Stimulated activated CD4-positive, alpha-beta T cell treated with anti-CD3 and anti-CD28 coated beads, Interleukin-15, amount 100 ng/mL, for 1 hour (primary cell): ENCODE data around the gene NCAPH2.
"Not testable (repeated sequence)": the region's sequence is repeated elsewhere in the genome, so short reads cannot be mapped to it uniquely, and the experiment has no call there.

Source experiments
- DNase-seq, 2 donors: peaks; one replicate each; pipeline ENCODE4 v3.0.0-alpha.2; 2020; ENCODE audit warnings: low read depth in 1 of 2, low spot score in 1 of 2

The NCAPH2 gene

GRCh38 chr22:50529416-50529896 is 21.4 kb downstream of the NCAPH2 start:
- no peak for DNase-seq

DNA sequence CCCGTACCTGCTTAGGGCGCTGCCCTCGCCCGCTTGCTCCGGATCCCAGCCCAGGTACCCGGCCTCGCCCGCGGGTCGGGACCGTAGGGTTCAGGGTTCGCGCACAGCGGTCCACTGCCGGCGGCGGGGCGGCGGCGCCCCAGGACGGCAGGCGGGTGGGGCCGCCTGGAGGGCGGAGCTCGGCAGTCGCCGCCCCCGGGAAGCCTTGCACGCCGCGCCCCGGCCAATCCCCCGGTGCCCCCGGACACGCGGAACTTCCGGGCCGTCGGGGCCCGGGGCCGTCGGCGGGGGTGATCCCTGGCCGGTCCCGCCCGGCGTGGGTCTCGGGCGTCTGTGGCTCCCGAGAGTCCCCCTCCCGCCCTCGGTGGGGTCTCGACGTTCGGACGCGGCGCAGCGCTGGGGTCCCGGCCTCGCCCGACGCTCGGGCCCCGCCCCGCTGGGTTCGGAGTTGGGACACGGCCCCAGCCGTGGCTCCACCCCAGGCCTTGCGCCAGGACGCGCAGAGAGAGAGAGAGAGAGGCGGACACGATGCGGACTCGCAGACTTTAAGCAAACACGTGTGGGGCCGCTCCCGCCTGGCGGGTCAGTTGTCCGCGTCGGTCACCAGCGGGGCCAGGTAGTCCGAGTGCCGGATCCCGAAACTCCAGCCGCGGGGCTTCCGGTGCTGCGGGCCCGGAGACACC is 22.0 kb downstream of the NCAPH2 start, which contains the start of gene TYMP:
Gene TYMP, minus strand, starts transcription at position 116 of the 683 bp plus-strand sequence. CDS start 303 bp downstream, outside the sequence.
- peak; percentile 54 to 64 for DNase-seq

GRCh38 chr22:50530580-50530876 is 22.5 kb downstream of the NCAPH2 start:
- DNase-seq = no peak

DNA sequence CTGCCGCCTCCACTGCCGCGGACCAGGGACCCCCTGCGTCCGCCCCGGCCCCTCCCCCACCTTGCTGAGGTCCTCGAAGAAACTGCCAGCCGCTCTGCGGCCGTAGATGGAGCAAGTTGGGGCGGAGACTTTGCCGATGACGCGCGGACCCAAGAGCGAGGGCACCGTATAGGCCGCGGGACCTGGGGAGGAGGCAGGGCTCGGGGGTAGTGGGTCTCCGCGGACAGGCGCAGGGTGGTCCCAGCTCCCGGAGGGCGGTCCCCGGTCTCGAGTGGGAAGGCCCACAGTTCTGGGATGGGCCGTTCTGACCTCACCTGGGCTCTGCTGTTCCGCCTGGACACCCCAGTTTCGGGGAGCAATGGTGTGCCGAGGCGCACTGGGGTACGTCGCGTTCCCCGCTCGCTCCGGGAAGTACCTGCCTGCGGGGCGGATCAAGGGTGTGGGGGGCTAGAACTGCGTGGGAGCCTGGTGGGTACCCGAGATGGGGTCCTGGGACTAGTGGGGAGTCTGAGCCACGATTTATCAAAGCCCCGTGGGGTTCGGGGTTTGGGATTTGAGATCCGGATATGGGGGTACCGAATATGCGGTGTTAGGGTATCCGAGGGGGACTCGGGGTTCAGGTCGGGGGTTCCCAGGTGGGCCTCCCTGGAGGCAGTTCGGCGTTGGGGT is 23.0 kb downstream of the NCAPH2 start:
- peak; percentile 65 to 67 for DNase-seq

DNA sequence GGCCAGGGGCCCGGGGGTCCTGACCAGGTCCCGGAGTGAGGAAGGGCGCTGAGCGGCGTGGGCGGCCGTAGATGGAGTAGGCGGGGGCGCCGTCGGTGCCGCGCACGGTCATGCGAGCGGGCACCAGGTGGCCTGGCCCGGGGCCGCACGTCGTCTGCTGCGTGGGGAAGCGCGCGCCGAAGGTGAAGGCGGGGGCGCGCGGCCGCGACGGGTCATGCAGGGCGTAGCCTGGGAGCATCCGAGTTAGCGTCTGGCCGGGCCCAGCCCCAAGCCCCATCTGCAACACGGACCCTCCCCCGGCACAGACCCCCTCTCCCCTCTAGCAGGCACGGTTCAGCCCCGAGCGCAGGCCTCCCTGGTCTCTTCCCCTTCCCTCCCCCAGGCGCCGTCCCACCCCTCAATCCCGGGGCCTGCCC is 23.5 kb downstream of the NCAPH2 start:
- peak; percentile 50 to 61 for DNase-seq

DNA sequence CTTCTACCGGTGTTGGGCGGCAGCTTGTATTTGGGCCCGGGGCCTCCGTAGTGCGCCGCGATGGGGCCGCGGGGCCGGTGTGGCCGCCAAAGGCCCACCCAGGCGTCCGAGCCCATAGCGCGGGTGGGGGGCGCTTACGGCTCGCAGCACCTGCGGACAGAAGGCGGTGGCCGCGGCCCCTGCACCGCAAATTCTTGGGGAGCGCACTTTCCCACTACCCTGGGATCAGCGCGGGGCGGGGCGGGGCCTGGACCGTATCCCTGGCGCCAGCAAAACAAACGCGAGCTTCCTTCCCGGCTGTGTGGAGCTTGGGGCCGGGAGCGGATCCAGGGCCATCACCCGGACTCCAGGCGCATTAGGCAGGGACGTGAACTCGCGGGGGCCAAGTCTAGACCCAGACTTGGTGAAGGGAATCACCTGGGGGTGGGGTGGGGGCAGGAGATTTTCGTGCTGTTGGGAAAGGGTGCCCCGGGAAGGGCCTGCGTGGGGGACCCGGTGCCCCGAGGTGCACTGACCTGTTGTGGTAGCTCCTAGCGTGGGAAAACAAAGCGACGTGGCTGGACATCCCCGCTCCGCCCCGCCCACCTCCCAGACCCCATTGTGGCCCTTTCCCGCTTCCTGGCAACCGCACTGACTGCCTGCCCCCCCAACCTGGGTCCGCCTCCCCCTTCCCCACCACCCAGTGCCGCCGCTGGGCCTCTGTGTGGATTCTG is 24.1 kb downstream of the NCAPH2 start:
- no peak for DNase-seq

GRCh38 chr22:50532824-50533796 is 25.1 kb downstream of the NCAPH2 start:
- no peak for DNase-seq

- not testable (repeated sequence) for DNase-seq
These were observed 26.1 kb downstream of the NCAPH2 start for GRCh38 chr22:50533856-50534711.

GRCh38 chr22:50535113-50535512 is 27.1 kb downstream of the NCAPH2 start:
- no peak for DNase-seq

- no peak for DNase-seq
These were observed 28.2 kb downstream of the NCAPH2 start for GRCh38 chr22:50536226-50536625.

- DNase-seq = no peak
These were observed 29.7 kb downstream of the NCAPH2 start for GRCh38 chr22:50537765-50538164.

- DNase-seq = no peak
These were observed 32.4 kb downstream of the NCAPH2 start for GRCh38 chr22:50540381-50540780.

DNA sequence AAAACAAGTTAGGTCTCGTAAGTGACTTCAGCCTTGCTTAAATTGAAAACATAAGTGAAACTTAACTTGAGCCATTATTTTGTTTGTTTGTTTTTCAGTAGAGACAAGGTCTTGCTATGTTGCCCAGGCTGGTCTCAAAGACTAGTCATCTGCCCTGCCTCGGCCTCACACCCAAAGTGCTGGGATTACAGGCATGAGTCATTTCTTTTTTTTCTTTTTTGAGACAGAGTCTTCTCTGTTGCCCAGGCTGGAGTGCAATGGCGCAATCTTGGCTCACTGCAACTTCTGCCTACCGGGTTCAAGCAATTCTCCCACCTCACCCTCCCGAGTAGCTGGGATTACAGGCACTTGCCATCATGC is 33.6 kb downstream of the NCAPH2 start:
- not testable (repeated sequence) for DNase-seq

GRCh38 chr22:50542416-50542927 is 34.4 kb downstream of the NCAPH2 start:
- no peak for DNase-seq

- peak; percentile 71 to 77 for DNase-seq
These were observed 36.2 kb downstream of the NCAPH2 start for GRCh38 chr22:50544078-50544745.

- DNase-seq = no peak
These were observed 36.8 kb downstream of the NCAPH2 start for GRCh38 chr22:50544746-50545253.

GRCh38 chr22:50545522-50546325 is 37.7 kb downstream of the NCAPH2 start, which contains the start of gene KLHDC7B:
Gene KLHDC7B (plus strand): TSS chr22:50545899. CDS start chr22:50546244, 345 bp downstream.
- no peak for DNase-seq
